Measurements from ENCODE around the gene TGFBRAP1.
"Not testable (repeated sequence)": the region's sequence is repeated elsewhere in the genome, so short reads cannot be mapped to it uniquely, and the experiment has no call there.

Gene TGFBRAP1

GRCh38 chr2:105269426-105269825 is 60.1 kb downstream of the TGFBRAP1 start:
- DNase-seq: no peak

GRCh38 chr2:105262651-105263091 is 66.9 kb downstream of the TGFBRAP1 start:
- DNase-seq: no peak

- DNase-seq: no peak
Measured at GRCh38 chr2:105261061-105261460, 68.5 kb downstream of the TGFBRAP1 start.

- no peak for DNase-seq
Measured at GRCh38 chr2:105258835-105259350, 70.6 kb downstream of the TGFBRAP1 start.

- no peak for DNase-seq
Measured at GRCh38 chr2:105257981-105258380, 71.6 kb downstream of the TGFBRAP1 start.

DNA sequence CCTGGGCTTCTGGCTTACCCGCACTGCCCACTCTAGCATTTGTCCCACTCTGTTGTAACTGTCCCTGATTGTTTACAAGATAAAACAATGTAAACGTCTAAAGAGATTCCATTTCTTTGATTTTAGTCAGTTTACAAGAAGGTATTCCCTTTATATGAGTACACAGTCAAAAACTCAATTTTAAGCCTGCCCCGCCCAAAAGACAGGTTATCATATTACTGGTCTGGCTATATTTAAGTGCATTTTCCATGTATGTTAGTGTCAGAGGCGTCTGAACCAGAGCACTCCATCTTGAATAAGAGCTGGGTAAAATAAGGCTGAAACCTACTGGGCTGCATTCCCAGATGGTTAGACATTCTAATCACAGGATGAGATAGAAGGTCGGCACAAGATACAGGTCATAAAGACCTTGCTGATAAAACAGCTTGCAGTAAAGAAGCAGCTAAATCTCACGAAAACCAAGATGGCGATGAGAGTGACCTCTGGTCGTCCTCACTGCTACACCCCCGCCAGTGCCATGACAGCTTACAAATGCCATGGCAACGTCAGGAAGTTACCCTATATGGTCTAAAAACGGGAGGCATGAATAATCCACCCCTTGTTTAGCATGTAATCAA is 73.0 kb downstream of the TGFBRAP1 start:
- DNase-seq: no peak

DNA sequence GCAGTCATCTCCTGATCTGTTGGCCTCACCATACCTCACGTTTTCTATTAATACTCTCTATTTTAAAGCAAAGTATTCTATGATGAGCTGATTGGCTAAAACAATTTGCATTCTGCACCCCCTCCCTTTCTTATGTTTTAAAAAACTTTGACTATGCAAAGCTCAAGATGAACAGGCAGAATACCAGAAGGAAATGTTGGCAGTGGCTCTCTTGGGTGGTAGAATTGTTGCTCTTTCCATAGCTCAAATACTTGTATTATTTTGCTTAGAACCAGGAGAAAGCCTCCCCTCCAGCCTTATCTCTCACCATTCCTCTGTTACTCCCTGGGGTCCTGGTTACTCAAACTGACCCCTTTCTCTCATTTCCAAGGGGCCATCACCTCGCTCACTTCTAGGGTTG is 73.6 kb downstream of the TGFBRAP1 start:
- DNase-seq: no peak

DNA sequence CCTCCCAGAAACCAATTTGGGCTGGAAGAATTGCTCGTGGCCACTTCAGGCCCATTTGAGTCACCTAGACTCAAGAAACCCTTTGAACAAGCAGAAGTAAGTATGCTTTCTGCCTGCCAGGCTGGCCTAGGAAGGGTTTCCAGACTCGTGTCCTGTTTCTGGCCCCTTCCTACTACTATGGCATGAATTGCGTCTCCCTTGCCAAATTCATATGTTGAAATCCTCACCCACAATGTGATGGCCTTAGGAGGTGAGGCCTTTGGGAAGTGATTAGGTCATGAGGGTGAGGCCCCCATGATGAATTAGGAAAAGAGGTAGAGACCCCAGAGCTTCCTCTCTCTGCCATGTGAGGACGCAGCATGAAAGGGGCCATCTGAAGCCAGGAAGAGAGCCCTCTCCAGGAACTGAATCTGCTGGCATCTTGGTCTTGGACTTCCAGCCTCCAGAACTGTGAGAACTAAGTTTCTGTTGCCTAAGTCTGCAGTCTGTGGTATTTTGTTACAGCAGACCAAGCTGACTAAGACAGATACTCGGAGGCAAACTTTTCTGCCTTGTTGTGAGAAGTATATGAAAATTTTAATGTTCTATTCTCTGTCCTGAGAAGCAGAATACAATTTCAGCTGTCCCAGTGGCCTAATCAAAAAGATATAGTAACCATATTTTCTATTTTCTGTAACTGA is 74.9 kb downstream of the TGFBRAP1 start:
- no peak for DNase-seq

DNA sequence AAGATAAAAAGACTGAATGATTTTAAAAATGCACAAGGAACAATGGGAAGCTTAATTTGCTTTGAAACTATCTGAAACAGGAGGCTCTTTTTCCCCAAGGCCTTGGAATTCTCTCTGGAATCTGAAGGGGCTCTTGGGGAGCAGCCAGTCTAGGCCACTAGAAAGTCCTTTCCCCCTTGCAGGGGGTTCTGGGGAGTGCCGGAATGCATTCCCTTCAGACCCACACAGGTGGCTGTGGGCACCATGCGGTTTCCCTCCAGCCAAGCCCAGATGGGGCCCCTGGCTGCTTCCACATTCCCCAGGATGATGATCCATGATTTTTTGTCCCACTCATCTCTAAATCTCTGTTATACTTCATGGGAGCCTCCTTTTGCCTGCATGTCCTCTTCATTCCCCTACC is 77.3 kb downstream of the TGFBRAP1 start:
- DNase-seq: no peak

GRCh38 chr2:105251016-105251648 is 78.4 kb downstream of the TGFBRAP1 start:
- not testable (repeated sequence) for DNase-seq

- no peak for DNase-seq
Measured at GRCh38 chr2:105249891-105250290, 79.6 kb downstream of the TGFBRAP1 start.

GRCh38 chr2:105249181-105249580 is 80.4 kb downstream of the TGFBRAP1 start:
- no peak for DNase-seq

DNA sequence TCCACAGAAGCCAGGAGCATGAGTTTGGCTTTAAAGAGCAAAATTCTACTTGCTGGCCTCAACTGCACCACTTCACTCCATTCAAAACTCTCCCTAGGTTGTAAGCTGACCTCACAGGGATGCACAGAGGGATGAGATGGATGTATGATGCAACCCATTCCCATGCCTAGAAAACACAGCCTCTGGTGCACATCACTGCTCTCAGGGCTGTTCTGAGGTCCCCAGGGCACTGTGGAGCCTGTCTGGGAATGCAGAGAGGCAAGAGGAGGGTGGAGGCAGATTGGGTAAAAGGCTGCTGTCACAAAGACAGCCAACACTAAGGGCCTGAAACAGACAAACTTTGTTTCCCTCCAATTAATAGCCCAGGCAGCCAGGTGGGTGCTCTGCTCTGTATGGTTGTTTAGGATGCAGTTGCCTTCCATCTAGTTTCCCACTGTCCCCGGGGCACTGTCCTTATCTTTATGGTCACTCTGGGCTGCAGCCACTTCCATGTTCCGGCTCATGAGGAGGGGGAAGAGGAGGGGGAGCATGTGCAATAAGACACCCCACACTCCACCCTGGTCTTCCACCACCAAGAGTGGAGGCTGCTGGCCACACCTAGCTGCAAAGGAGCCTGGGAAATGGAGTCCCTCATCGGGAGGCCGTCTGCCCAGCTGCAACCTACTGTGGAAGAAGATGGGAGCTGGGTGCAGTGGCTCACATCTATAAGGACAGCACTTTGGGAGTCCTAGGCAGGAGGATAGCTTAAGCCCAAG is 81.0 kb downstream of the TGFBRAP1 start:
- DNase-seq: no peak

DNA sequence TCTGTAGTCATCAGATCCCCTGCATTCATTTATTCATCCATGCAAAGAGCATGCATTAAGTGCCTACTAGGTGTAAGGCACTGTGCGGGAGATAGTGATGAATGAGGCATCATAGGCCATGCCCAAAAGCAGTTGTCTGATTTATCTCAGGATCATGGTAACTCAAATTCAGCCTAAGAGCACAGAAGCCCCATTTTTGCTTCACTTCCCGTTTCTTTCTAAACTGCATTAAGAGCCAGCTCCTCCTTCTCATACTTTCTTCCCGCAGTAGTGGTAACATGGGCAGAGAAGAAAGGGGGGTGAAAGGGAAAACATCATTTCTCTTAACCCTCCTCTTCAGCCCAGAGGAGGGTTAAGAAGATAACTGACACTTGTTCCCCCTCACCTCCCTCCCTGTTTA is 85.1 kb downstream of the TGFBRAP1 start:
- peak; percentile 16 for DNase-seq

- DNase-seq: peak; percentile 14
Measured at GRCh38 chr2:105243961-105244360, 85.6 kb downstream of the TGFBRAP1 start.

- no peak for DNase-seq
Measured at GRCh38 chr2:105242286-105242993, 87.1 kb downstream of the TGFBRAP1 start.

- no peak for DNase-seq
Measured at GRCh38 chr2:105241443-105241842, 88.1 kb downstream of the TGFBRAP1 start, which contains the start of gene GPR45. Gene GPR45 (plus strand): TSS chr2:105241743. CDS start chr2:105241859, 116 bp downstream.

DNA sequence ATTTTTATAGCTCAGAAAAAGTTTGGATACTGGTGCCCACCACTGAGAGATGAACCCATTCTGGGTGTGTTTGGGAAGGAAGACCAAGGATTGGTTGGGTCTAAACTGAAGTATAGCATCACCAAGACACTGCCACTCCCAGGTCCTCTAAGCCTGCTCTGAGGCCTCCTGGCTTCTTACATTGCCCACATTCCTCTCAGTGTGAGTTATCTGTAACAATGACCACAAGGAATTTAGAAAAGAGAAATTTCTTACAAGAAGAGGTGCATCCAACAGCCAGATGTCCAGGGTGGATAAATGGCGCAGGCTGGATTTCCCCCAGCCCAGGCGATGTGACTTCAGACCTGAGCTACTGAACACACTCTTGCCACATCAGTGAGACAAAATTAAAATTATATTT is 89.6 kb downstream of the TGFBRAP1 start:
- DNase-seq: no peak

- no peak for DNase-seq
Measured at GRCh38 chr2:105238664-105239240, 90.8 kb downstream of the TGFBRAP1 start.

- DNase-seq: no peak
Measured at GRCh38 chr2:105237045-105237765, 92.3 kb downstream of the TGFBRAP1 start.

DNA sequence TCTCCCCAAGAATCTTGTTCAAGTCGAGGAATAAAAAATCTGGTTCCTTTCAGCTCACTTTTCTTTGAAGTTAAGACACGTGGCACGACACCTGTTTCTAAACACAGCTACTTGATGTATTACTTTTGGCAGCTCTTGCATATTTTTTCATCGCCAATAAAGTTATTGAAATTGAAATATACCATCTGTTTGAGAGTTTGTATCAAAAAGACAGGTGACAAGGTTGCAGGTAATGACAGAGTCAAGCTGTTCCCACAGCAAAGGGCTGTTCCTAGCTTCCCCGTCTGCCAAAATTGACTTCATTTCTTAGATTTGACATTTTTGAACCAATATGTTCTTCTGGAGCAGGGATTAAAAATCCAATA is 93.5 kb downstream of the TGFBRAP1 start:
- DNase-seq: no peak
